T1000 (cell line): ENCODE measurements around the gene OR8K5.
"Not testable (repeated sequence)": the region's sequence is repeated elsewhere in the genome, so short reads cannot be mapped to it uniquely, and the experiment has no call there.

Experiments used
- DNase-seq: peaks from one replicate; lab custom pipeline; 2025; ENCODE audit warnings: mixed read lengths; lab: John Stamatoyannopoulos, UW

Gene OR8K5, protein sequence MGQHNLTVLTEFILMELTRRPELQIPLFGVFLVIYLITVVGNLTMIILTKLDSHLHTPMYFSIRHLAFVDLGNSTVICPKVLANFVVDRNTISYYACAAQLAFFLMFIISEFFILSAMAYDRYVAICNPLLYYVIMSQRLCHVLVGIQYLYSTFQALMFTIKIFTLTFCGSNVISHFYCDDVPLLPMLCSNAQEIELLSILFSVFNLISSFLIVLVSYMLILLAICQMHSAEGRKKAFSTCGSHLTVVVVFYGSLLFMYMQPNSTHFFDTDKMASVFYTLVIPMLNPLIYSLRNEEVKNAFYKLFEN

DNA sequence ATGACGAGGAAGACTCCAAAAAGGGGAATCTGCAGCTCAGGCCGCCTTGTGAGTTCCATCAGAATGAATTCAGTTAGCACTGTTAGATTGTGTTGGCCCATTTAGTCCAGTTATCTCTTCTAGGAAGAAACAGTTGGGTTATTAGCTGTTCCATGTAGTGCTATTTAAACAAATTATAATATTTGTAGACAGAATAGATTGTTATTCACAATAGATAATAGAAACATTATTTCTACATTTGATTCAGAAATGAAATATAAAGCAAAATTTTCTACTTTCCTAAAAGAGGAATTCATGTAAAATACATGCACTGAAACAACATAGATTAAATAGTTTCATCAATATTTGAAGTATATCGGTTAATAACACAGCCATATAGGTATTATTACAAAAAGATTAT is at the start of gene OR8K5:
TSS of gene OR8K5 (minus strand) at position 101 of the 400 bp plus-strand sequence. CDS start at position 101, 0 bp downstream.
- DNase-seq: no peak

GRCh38 chr11:56207790-56208189 is 47.7 kb upstream of the OR8K5 start:
- no peak for DNase-seq

DNA sequence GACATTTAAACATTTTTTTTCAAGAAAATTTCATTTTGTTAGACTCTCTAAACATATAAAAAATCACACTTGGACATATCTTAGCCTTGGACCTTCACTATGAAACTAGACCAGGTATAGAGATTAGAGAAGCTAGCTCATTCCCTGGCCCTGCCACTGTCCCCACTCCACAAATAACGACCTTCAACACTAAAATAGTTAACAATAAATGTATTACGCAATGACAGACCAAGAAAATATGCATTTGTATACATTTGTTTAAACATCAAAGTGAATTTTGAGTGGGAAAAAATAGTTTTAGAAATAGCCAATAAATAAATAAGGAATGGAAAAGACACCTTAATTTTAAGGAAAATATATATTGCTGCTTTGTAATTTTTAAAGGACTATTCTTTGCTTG is 37.2 kb upstream of the OR8K5 start:
- DNase-seq: no peak

- no peak for DNase-seq
These were observed 36.6 kb upstream of the OR8K5 start for GRCh38 chr11:56196705-56197104.

DNA sequence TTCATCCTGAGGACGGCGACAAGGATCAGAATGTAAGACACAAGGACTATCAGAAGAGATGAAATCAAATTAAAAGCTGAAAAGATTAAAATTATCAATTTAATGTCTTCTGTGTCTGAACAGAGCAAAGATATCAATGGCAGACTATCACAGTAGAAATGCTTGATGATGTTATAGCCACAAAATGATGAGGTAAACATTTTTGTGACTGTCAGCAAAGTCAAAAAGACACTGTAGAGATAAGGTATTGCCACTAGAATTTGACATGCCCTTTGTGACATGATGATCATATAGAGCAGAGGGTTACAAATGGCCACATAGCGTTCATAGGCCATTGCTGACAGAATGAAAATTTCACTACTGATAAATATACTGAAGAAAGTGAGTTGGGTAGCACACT is 28.5 kb upstream of the OR8K5 start:
- no peak for DNase-seq

- no peak for DNase-seq
These were observed 23.3 kb upstream of the OR8K5 start for GRCh38 chr11:56183459-56183858.

- DNase-seq: no peak
These were observed 16.2 kb upstream of the OR8K5 start, which contains the start of gene OR5J2 for GRCh38 chr11:56176318-56176717. Gene OR5J2, plus strand, starts transcription at chr11:56176618. Its CDS starts 0 bp downstream, at chr11:56176618.

DNA sequence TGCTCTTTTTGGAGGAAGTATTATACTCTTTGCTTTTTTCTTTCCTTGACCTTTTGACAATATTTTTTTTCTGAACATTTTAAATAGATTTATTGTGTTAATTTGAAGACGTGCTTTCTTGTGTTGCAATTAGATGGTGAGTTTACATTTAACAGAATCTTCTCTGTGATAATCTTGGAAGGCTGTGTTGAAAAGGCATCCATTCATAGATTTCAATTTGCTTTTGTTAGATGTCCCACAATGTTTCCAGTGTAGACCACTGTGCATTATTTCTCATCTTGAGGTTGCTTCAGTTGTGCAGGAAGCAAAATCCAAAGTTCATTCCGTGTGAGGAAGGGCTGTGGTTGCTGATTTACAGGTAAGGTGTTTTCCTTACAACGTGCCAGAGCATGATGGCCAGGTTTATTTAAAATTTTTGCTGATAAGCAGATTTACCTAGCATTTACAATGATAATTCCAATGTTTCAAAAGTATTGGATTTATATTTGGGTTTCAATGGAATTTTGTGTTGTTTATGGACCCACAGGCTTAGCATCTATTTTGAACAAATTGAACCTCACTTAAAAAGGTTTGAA is 12.2 kb upstream of the OR8K5 start:
- no peak for DNase-seq

- no peak for DNase-seq
These were observed 3.7 kb upstream of the OR8K5 start for GRCh38 chr11:56163804-56164203.

GRCh38 chr11:56152333-56152732 is 7.8 kb downstream of the OR8K5 start:
- DNase-seq: no peak

DNA sequence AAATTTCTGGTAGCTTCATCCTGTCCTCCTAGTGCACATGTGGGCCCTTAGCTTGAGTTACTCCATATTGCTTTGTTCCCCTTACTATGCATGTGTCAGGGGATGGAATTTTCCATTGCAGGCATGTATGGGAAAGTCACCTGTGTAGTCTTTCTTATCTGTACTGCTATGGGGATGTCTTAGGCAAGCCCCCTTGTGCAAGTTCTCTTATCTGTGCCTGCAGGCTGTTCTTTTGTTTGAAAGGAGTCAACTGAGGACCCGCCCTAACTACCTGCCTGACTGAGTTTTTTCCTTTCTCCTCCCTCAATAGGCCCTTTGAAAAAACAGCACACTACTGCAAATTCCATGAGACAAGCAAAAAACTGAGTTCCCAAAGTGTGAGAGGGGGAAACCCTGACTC is 8.7 kb downstream of the OR8K5 start:
- no peak for DNase-seq

DNA sequence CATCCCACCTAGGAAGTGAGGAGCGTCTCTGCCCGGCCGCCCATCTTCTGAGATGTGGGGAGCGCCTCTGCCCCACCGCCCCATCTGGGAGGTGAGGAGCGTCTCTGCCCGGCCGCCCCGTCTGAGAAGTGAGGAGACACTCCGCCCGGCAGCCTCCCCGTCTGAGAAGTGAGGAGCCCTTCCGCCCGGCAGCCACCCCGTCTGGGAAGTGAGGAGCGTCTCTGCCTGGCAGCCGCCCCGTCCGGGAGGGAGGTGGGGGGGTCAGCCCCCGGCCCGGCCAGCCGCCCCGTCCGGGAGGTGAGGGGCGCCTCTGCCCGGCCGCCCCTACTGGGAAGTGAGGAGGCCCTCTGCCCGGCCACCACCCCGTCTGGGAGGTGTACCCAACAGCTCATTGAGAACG is 16.4 kb downstream of the OR8K5 start:
- DNase-seq: not testable (repeated sequence)

DNA sequence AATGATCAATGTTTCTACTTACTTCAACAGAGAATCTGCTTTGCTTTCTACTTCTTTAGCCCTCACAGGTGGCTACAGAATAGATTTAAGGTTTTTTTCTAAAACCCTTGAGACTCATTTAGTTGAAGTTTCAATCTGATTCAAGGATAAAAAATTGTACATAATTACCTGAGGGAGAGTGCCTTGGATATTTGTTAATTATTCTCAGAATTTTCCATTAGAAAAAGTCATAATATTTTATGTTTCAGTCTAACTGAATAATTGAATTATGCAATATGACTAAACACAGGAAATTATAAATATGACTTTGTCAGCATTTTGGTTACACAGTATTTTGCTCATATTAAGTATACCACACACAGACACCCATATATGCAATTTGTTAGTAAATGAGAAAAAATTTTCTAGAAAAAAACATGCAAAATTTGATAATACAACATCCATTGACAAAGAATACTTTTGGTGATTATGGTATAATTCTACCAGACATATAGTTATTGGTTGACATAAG is 19.9 kb downstream of the OR8K5 start, which contains the start of gene OR8J3:
TSS of gene OR8J3 (minus strand) at position 51 of the 511 bp plus-strand sequence. CDS start 2,483 bp downstream, outside the sequence.
- DNase-seq: no peak

GRCh38 chr11:56122073-56122472 is 38.0 kb downstream of the OR8K5 start, which contains the start of gene OR8H3:
Gene OR8H3, plus strand, starts transcription at chr11:56122373. Its CDS starts 0 bp downstream, at chr11:56122373.
- DNase-seq: no peak
